ENCODE measurements around the gene NBEA. TPM values are rescaled to one million over a fixed set of nuclear protein-coding genes. Genes with fewer than 3 reads are reported as not detected.
"Not testable (repeated sequence)": the region's sequence is repeated elsewhere in the genome, so short reads cannot be mapped to it uniquely, and the experiment has no call there.

The NBEA gene
- total RNA-seq, 1 donor from 2014 or later: 23.5 TPM

GRCh38 chr13:34944274-34944634, 2.2 kb downstream of the NBEA start:
- H3K9me3 ChIP-seq (ENCODE audit: control insufficient read depth in 3 of 3, low read length in 3 of 3): no peaks in the 10 kb centered on the region
- peaks cover 7 to 13% (median 9%) of the 10 kb centered on the region in 3 donors for H3K4me1 ChIP-seq (ENCODE audit: control insufficient read depth in 3 of 3, insufficient read depth in 3 of 3, low read length in 3 of 3)
- no peak overlapping the region for H3K4me3 ChIP-seq (ENCODE audit: low read length in 3 of 3)
- H3K27ac ChIP-seq (ENCODE audit: low read depth, low read length): no peak overlapping the region
- H3K36me3 ChIP-seq (ENCODE audit: control insufficient read depth in 3 of 3, insufficient read depth in 3 of 3, low read length in 3 of 3): no peaks in the 10 kb centered on the region
- peaks cover 0 to 3% (median 0%) of the 10 kb centered on the region in 3 donors for H3K27me3 ChIP-seq (ENCODE audit: control insufficient read depth in 3 of 3, insufficient read depth in 3 of 3, low read length in 3 of 3)
- no peak overlapping the region for H3K9ac ChIP-seq (ENCODE audit: low read depth in 1 of 3, low read length in 3 of 3)

- H3K36me3 ChIP-seq (ENCODE audit: control insufficient read depth in 3 of 3, insufficient read depth in 3 of 3, low read length in 3 of 3): no peaks in the 10 kb centered on the region
These were observed 2.7 kb downstream of the NBEA start for GRCh38 chr13:34944751-34945150.

GRCh38 chr13:34951528-34951927, 9.5 kb downstream of the NBEA start:
- H3K27ac ChIP-seq (ENCODE audit: low read depth, low read length): no peak overlapping the region

More at GRCh38 chr13:34944751-34945150, 2.7 kb downstream of the NBEA start:
- H3K9me3 ChIP-seq (ENCODE audit: control insufficient read depth in 3 of 3, low read length in 3 of 3): no peaks in the 10 kb centered on the region
- no peak overlapping the region for H3K9ac ChIP-seq (ENCODE audit: low read depth in 1 of 3, low read length in 3 of 3)
- no peak overlapping the region for H3K27ac ChIP-seq (ENCODE audit: low read depth, low read length)
- peaks cover 0 to 3% (median 0%) of the 10 kb centered on the region in 3 donors for H3K27me3 ChIP-seq (ENCODE audit: control insufficient read depth in 3 of 3, insufficient read depth in 3 of 3, low read length in 3 of 3)
- H3K4me1 ChIP-seq (ENCODE audit: control insufficient read depth in 3 of 3, insufficient read depth in 3 of 3, low read length in 3 of 3): peaks cover 7 to 13% (median 9%) of the 10 kb centered on the region in 3 donors
- no peak overlapping the region for H3K4me3 ChIP-seq (ENCODE audit: low read length in 3 of 3)

GRCh38 chr13:34959489-34959888, 17.4 kb downstream of the NBEA start:
- Histone ChIP-seq H3K27me3 (ENCODE audit: control insufficient read depth in 3 of 3, insufficient read depth in 3 of 3, low read length in 3 of 3) (no peaks in the 10 kb centered on the region), H3K9me3 (ENCODE audit: control insufficient read depth in 3 of 3, low read length in 3 of 3) (no peaks in the 10 kb centered on the region), H3K36me3 (ENCODE audit: control insufficient read depth in 3 of 3, insufficient read depth in 3 of 3, low read length in 3 of 3) (no peaks in the 10 kb centered on the region), H3K4me1 (ENCODE audit: control insufficient read depth in 3 of 3, insufficient read depth in 3 of 3, low read length in 3 of 3) (no peaks in the 10 kb centered on the region), H3K27ac (ENCODE audit: low read depth, low read length) (no peak overlapping the region), H3K4me3 (ENCODE audit: low read length in 3 of 3) (no peak overlapping the region), H3K9ac (ENCODE audit: low read depth in 1 of 3, low read length in 3 of 3) (no peak overlapping the region)

More at GRCh38 chr13:34951528-34951927, 9.5 kb downstream of the NBEA start:
- Histone ChIP-seq H3K9ac (ENCODE audit: low read depth in 1 of 3, low read length in 3 of 3) (no peak overlapping the region), H3K36me3 (ENCODE audit: control insufficient read depth in 3 of 3, insufficient read depth in 3 of 3, low read length in 3 of 3) (no peaks in the 10 kb centered on the region), H3K9me3 (ENCODE audit: control insufficient read depth in 3 of 3, low read length in 3 of 3) (no peaks in the 10 kb centered on the region), H3K4me3 (ENCODE audit: low read length in 3 of 3) (no peak overlapping the region), H3K27me3 (ENCODE audit: control insufficient read depth in 3 of 3, insufficient read depth in 3 of 3, low read length in 3 of 3) (no peaks in the 10 kb centered on the region), H3K4me1 (ENCODE audit: control insufficient read depth in 3 of 3, insufficient read depth in 3 of 3, low read length in 3 of 3) (no peaks in the 10 kb centered on the region)

- no peak overlapping the region for H3K27ac ChIP-seq (ENCODE audit: low read depth, low read length)
- no peak overlapping the region for H3K4me3 ChIP-seq (ENCODE audit: low read length in 3 of 3)
- H3K9ac ChIP-seq (ENCODE audit: low read depth in 1 of 3, low read length in 3 of 3): no peak overlapping the region
- H3K9me3 ChIP-seq (ENCODE audit: control insufficient read depth in 3 of 3, low read length in 3 of 3): no peaks in the 10 kb centered on the region
- H3K27me3 ChIP-seq (ENCODE audit: control insufficient read depth in 3 of 3, insufficient read depth in 3 of 3, low read length in 3 of 3): no peaks in the 10 kb centered on the region
- no peaks in the 10 kb centered on the region for H3K36me3 ChIP-seq (ENCODE audit: control insufficient read depth in 3 of 3, insufficient read depth in 3 of 3, low read length in 3 of 3)
- H3K4me1 ChIP-seq (ENCODE audit: control insufficient read depth in 3 of 3, insufficient read depth in 3 of 3, low read length in 3 of 3): no peaks in the 10 kb centered on the region
These were observed 22.5 kb downstream of the NBEA start for GRCh38 chr13:34964558-34964957.

- H3K4me1 ChIP-seq (ENCODE audit: control insufficient read depth in 3 of 3, insufficient read depth in 3 of 3, low read length in 3 of 3): no peaks in the 10 kb centered on the region
- no peak overlapping the region for H3K27ac ChIP-seq (ENCODE audit: low read depth, low read length)
- no peak overlapping the region for H3K9ac ChIP-seq (ENCODE audit: low read depth in 1 of 3, low read length in 3 of 3)
- H3K9me3 ChIP-seq (ENCODE audit: control insufficient read depth in 3 of 3, low read length in 3 of 3): no peaks in the 10 kb centered on the region
- no peaks in the 10 kb centered on the region for H3K27me3 ChIP-seq (ENCODE audit: control insufficient read depth in 3 of 3, insufficient read depth in 3 of 3, low read length in 3 of 3)
- H3K4me3 ChIP-seq (ENCODE audit: low read length in 3 of 3): no peak overlapping the region
- no peaks in the 10 kb centered on the region for H3K36me3 ChIP-seq (ENCODE audit: control insufficient read depth in 3 of 3, insufficient read depth in 3 of 3, low read length in 3 of 3)
These were observed 25.9 kb downstream of the NBEA start for GRCh38 chr13:34967851-34968562.

- H3K4me1 ChIP-seq (ENCODE audit: control insufficient read depth in 3 of 3, insufficient read depth in 3 of 3, low read length in 3 of 3); H3K27me3 ChIP-seq (ENCODE audit: control insufficient read depth in 3 of 3, insufficient read depth in 3 of 3, low read length in 3 of 3); H3K4me3 ChIP-seq (ENCODE audit: low read length in 3 of 3); H3K9me3 ChIP-seq (ENCODE audit: control insufficient read depth in 3 of 3, low read length in 3 of 3); H3K27ac ChIP-seq (ENCODE audit: low read depth, low read length); H3K9ac ChIP-seq (ENCODE audit: low read depth in 1 of 3, low read length in 3 of 3); H3K36me3 ChIP-seq (ENCODE audit: control insufficient read depth in 3 of 3, insufficient read depth in 3 of 3, low read length in 3 of 3): not testable (repeated sequence)
These were observed 27.5 kb downstream of the NBEA start for GRCh38 chr13:34969539-34969938.

GRCh38 chr13:34970961-34971360, 28.9 kb downstream of the NBEA start:
- H3K4me1 ChIP-seq (ENCODE audit: control insufficient read depth in 3 of 3, insufficient read depth in 3 of 3, low read length in 3 of 3): no peaks in the 10 kb centered on the region
- H3K9ac ChIP-seq (ENCODE audit: low read depth in 1 of 3, low read length in 3 of 3): no peak overlapping the region
- H3K27me3 ChIP-seq (ENCODE audit: control insufficient read depth in 3 of 3, insufficient read depth in 3 of 3, low read length in 3 of 3): no peaks in the 10 kb centered on the region
- H3K9me3 ChIP-seq (ENCODE audit: control insufficient read depth in 3 of 3, low read length in 3 of 3): no peaks in the 10 kb centered on the region
- no peaks in the 10 kb centered on the region for H3K36me3 ChIP-seq (ENCODE audit: control insufficient read depth in 3 of 3, insufficient read depth in 3 of 3, low read length in 3 of 3)
- H3K4me3 ChIP-seq (ENCODE audit: low read length in 3 of 3): no peak overlapping the region
- H3K27ac ChIP-seq (ENCODE audit: low read depth, low read length): no peak overlapping the region

GRCh38 chr13:34971473-34971872, 29.4 kb downstream of the NBEA start:
- Histone ChIP-seq H3K27ac (ENCODE audit: low read depth, low read length) (no peak overlapping the region), H3K4me3 (ENCODE audit: low read length in 3 of 3) (no peak overlapping the region), H3K9me3 (ENCODE audit: control insufficient read depth in 3 of 3, low read length in 3 of 3) (no peaks in the 10 kb centered on the region), H3K36me3 (ENCODE audit: control insufficient read depth in 3 of 3, insufficient read depth in 3 of 3, low read length in 3 of 3) (no peaks in the 10 kb centered on the region), H3K27me3 (ENCODE audit: control insufficient read depth in 3 of 3, insufficient read depth in 3 of 3, low read length in 3 of 3) (no peaks in the 10 kb centered on the region), H3K9ac (ENCODE audit: low read depth in 1 of 3, low read length in 3 of 3) (no peak overlapping the region), H3K4me1 (ENCODE audit: control insufficient read depth in 3 of 3, insufficient read depth in 3 of 3, low read length in 3 of 3) (no peaks in the 10 kb centered on the region)

GRCh38 chr13:34985199-34985598, 43.1 kb downstream of the NBEA start:
- H3K9ac ChIP-seq (ENCODE audit: low read depth in 1 of 3, low read length in 3 of 3); H3K4me3 ChIP-seq (ENCODE audit: low read length in 3 of 3); H3K4me1 ChIP-seq (ENCODE audit: control insufficient read depth in 3 of 3, insufficient read depth in 3 of 3, low read length in 3 of 3); H3K36me3 ChIP-seq (ENCODE audit: control insufficient read depth in 3 of 3, insufficient read depth in 3 of 3, low read length in 3 of 3); H3K27ac ChIP-seq (ENCODE audit: low read depth, low read length); H3K9me3 ChIP-seq (ENCODE audit: control insufficient read depth in 3 of 3, low read length in 3 of 3); H3K27me3 ChIP-seq (ENCODE audit: control insufficient read depth in 3 of 3, insufficient read depth in 3 of 3, low read length in 3 of 3): not testable (repeated sequence)

All from skeletal muscle tissue (tissue), 4 donors.